ENCODE measurements around the gene LTK.

DNA sequence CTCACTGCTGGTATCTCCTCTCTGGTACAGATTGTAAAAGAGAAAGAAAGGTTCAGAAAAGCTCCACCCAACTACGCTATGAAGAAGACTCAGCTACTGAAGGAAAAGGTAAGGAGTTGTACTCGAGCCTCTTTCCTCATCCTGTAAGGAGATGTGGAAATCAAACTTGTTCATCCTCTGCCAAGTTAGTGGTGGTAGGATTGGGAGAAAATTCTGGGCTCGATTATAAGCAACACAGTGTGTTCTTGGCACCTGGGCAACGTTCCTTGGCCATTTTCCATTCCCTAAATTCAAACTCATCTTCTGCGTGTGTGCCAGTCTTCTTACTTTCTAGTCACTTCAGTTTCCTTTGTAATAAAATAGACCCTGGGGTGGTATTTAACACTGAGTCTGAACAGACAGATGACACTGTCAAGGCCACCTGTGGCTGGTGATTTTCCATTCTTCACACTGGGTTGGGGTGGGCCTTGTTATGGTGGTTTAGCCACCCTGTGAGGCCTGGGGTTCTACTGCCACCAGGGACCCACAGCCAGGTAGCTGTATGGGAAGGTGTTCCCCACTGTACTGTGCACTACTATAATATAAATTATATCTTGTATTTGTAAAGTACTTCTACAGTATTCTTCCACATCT lies 37.1 kb downstream of the LTK start:
- TF ChIP-seq, protein P1, sequence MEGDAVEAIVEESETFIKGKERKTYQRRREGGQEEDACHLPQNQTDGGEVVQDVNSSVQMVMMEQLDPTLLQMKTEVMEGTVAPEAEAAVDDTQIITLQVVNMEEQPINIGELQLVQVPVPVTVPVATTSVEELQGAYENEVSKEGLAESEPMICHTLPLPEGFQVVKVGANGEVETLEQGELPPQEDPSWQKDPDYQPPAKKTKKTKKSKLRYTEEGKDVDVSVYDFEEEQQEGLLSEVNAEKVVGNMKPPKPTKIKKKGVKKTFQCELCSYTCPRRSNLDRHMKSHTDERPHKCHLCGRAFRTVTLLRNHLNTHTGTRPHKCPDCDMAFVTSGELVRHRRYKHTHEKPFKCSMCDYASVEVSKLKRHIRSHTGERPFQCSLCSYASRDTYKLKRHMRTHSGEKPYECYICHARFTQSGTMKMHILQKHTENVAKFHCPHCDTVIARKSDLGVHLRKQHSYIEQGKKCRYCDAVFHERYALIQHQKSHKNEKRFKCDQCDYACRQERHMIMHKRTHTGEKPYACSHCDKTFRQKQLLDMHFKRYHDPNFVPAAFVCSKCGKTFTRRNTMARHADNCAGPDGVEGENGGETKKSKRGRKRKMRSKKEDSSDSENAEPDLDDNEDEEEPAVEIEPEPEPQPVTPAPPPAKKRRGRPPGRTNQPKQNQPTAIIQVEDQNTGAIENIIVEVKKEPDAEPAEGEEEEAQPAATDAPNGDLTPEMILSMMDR (IDR thresholded peaks at IDR 0.05; ENCODE audit: low read depth, low read length): no peak
- TF ChIP-seq EZH2phosphoT487 (IDR thresholded peaks at IDR 0.05; ENCODE audit: low read depth): no peak
